ENCODE results near the gene PIAS1.

DNA sequence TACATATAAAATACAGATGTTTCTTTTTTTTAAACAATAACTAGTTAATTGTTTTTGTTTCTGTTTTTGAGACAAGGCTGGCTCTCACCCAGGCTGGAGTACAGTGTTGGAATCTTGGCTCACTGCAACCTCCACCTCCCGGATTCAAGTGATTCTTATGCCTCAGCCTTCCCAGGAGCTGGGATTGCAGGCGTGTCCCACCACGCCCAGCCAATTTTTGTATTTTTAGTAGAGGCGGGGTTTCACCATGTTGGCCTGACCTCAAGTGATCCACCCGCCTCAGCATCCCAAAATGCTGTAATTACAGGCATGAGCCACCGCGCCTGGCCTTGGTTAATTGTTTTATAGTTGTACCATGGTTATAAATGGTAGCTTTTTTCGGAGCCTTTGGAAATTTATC lies 72.3 kb downstream of the PIAS1 start:
- TF ChIP-seq POLR2A (IDR thresholded peaks at IDR 0.05): no peak
- no peak for TF ChIP-seq CTCF (IDR thresholded peaks at IDR 0.05)
